Kidney (tissue), 11 donors: Measurements from ENCODE around the gene CFC1B. TPM values are rescaled to one million over a fixed set of nuclear protein-coding genes. Genes with fewer than 3 reads are reported as not detected.
"Not testable (repeated sequence)": the region's sequence is repeated elsewhere in the genome, so short reads cannot be mapped to it uniquely, and the experiment has no call there.

Source experiments
- DNase-seq, 5 donors: peaks; one replicate each; pipeline ENCODE4 v3.0.0-alpha.2; 2013 to 2020
- FAIRE-seq: peaks from 2 replicates; lab custom pipeline; 2012; peaks lifted over from hg19 to GRCh38; lab: Jason Lieb, UNC
- H3K27ac ChIP-seq, 2 donors: one replicate each; pipeline ENCODE4 v1.7.0; 2013; ENCODE audit warnings: low read depth in 2 of 2, low read length in 2 of 2, inconsistent platforms in 1 of 2
- H3K27me3 ChIP-seq: one replicate; pipeline ENCODE4 v1.7.1; 2013; ENCODE audit warnings: low read length, inconsistent platforms; ENCODE audit not compliant: control insufficient read depth, insufficient read depth
- H3K36me3 ChIP-seq, 3 donors: one replicate each; pipeline versions ENCODE4 v1.7.0 to v1.7.1; 2013; ENCODE audit warnings: low read length in 3 of 3, control low read depth in 1 of 3, inconsistent platforms in 1 of 3; ENCODE audit not compliant: insufficient read depth in 3 of 3, control insufficient read depth in 2 of 3
- H3K4me1 ChIP-seq, 3 donors: one replicate each; pipeline versions ENCODE4 v1.7.0 to v1.7.1; 2013; ENCODE audit warnings: low read length in 3 of 3, inconsistent platforms in 1 of 3, low read depth in 1 of 3; ENCODE audit not compliant: control insufficient read depth in 2 of 3, insufficient read depth in 2 of 3
- H3K4me3 ChIP-seq, 3 donors: one replicate each; pipeline versions ENCODE4 v1.7.0 to v1.8.1; 2013; ENCODE audit warnings: low read length in 3 of 3, control low read depth in 1 of 3, inconsistent platforms in 1 of 3
- H3K9ac ChIP-seq, 3 donors: one replicate each; pipeline versions ENCODE4 v1.7.0 to v1.7.1; 2013; ENCODE audit warnings: low read length in 3 of 3, control low read depth in 1 of 3, inconsistent platforms in 1 of 3
- H3K9me3 ChIP-seq, 3 donors: one replicate each; pipeline versions ENCODE4 v1.7.0 to v1.7.1; 2013; ENCODE audit warnings: low read length in 3 of 3, control low read depth in 1 of 3, inconsistent platforms in 1 of 3; ENCODE audit not compliant: control insufficient read depth in 2 of 3, insufficient read depth in 1 of 3
- intact Hi-C: fragments of 100-400 bp; cut with DNase I; formaldehyde crosslinking; loops from one replicate; pipeline ENCODE4 v1.11.1; 2022
- polyA plus RNA-seq: library from polyadenylated mRNA; stranded (reverse); fragments of 350-450 nt; fragmentation: Illumina TruSeq; extraction: RNeasy Lipid Tissue Mini Kit (QIAGEN cat#74804); gene quantifications from one replicate; pipeline ENCODE4 v1.2.3, GENCODE V29; 2014; ENCODE audit warnings: low read depth, low replicate concordance; ENCODE audit not compliant: insufficient read depth
- total RNA-seq: library from RNA; stranded (reverse); fragmentation: NEBNext Ultra II Directional; extraction: Animal tissue kit (Norgen Biotek cat#: 25700); gene quantifications from one replicate; pipeline ENCODE4 v1.2.1, GENCODE V29; 2021
- donor health status: control.
- donor health status: control.
- donor health status: DM: yes; HTN: yes; CAD: no.
- donor health status: Normal renal cell carcinoma (clear cell type).

Gene CFC1B
- total and polyA plus RNA-seq, 2 donors from 2014 or later, result not detected

DNA sequence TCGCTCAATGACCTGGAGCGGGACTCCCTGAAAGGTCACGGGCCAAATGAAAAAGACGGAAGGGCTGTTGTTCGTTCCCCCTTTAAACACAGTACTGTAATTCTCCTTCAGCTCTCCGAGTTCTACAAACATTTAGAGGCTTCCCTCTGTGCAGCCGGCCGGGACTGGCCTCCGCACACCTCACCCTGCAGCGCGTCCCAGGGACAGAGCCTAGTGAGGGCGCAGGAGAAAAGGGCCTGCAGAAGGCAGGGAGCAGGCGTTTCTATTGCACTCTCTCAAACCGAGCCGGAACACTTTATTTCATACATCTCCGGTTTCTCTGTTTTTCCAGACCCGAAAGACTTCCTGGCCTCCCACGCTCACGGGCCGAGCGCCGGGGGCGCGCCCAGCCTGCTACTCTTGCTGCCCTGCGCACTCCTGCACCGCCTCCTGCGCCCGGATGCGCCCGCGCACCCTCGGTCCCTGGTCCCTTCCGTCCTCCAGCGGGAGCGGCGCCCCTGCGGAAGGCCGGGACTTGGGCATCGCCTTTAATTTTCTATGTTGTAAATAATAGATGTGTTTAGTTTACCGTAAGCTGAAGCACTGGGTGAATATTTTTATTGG is 6.4 kb downstream of the CFC1B start:
- H3K4me1 ChIP-seq, intact Hi-C loops, H3K27me3 ChIP-seq, H3K27ac ChIP-seq, DNase-seq, H3K4me3 ChIP-seq, H3K9me3 ChIP-seq, FAIRE-seq, H3K36me3 ChIP-seq, H3K9ac ChIP-seq: not testable (repeated sequence)

DNA sequence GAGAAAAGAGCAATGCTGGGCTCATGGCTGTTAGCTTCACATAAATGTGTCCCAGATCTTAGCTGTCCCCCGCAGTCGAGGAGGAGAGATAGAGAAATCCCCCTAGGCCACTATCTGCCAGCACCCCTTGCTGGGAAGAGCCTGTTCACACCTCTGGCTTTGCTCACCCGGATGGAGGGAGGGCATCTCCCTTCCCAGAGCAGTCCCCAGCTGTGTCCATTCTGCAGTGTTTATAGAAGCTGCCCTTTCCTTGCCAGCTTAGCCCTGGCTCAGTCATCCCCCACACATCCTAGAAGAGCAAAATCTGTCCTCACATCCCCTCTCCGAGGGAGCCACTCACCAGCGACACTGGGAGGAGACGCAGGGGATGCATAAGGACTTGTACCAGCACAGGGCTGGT is 8.5 kb downstream of the CFC1B start:
- H3K27ac ChIP-seq, intact Hi-C loops, H3K27me3 ChIP-seq, H3K4me1 ChIP-seq, H3K9ac ChIP-seq, DNase-seq, H3K9me3 ChIP-seq, H3K36me3 ChIP-seq, FAIRE-seq, H3K4me3 ChIP-seq: not testable (repeated sequence)

DNA sequence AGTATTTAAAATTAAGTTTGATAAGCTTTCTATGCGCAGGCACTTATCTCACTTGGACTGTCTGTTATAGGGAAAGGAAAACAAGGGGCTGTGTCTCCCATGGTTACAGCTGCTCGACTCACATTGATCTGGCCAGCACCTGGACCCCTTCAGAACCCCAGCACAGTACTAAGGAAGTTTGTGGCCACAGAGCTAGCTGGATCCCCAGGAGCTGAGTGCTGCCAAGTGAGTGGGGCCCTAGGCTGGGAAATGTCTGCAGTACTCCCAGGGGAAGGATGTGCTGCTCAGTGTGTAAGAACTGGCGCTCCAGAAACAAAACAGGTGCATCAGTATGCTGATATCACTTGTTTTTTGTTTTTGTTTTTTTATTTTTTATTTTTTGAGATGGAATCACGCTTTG is 9.2 kb downstream of the CFC1B start:
- H3K9me3 ChIP-seq, H3K27me3 ChIP-seq, FAIRE-seq, DNase-seq, H3K9ac ChIP-seq, H3K36me3 ChIP-seq, intact Hi-C loops, H3K4me3 ChIP-seq, H3K27ac ChIP-seq, H3K4me1 ChIP-seq: not testable (repeated sequence)

DNA sequence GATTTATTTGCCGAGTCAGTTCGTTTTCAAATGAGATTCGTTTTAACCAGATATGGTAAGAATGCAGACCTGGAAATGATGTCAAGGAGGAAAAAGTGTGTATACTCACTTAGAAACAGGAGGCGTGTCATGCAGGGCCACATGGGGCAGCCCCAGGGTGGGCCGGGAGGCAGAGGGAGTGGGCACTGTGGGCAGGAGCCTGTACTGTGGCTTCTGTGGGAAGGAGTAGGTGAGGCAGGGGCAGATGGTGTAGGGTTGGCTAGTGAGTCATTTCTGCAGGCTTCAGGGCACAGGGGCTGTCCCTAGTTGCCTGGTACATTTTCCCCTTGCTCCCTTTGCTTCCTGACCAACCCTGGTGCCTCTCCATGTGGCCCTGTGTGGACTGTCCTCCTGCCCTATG is 10.2 kb downstream of the CFC1B start:
- FAIRE-seq, H3K27me3 ChIP-seq, H3K9ac ChIP-seq, H3K4me1 ChIP-seq, H3K27ac ChIP-seq, H3K4me3 ChIP-seq, DNase-seq, H3K9me3 ChIP-seq, H3K36me3 ChIP-seq, intact Hi-C loops: not testable (repeated sequence)

DNA sequence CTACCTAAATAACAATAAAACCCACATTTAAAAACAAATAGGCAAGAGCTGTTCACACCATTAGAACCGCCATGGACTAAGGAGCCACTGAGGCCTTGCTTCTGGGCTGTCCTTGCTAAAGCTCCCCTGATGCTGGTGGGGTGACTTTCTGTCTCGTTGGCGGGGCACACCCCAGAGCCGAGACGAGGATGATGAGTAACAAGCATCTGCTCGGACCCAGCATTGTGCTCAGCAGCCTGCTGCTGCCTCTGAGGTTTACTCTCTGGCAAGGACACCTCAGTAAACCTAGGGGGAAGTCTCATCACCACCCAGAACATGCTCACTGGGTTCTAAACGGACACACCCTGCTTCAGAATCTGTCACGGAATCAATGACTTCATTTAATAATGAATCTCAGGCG is 10.7 kb downstream of the CFC1B start:
- intact Hi-C loops, H3K9ac ChIP-seq, DNase-seq, H3K4me1 ChIP-seq, H3K4me3 ChIP-seq, H3K27me3 ChIP-seq, H3K9me3 ChIP-seq, H3K27ac ChIP-seq, H3K36me3 ChIP-seq, FAIRE-seq: not testable (repeated sequence)

DNA sequence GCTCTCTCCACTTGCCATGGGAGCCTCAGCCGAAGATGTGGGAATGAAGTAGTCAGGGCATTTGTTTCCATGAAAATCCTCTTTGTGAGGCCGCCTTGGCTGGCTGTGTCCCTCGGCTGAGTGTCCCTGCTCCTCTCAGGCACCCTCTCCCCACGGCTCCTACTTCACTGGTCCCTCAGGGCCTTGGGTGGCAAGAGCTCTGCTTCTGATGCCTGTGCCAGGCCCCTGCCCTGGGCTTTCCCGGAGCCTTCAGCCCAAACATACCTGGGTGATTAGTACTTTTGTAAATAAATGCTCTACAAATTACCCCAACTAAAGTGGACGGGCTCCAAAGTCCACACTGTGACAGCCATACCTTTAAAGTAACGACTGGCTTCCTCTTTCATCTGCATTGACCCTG is 15.6 kb downstream of the CFC1B start:
- DNase-seq, FAIRE-seq: not testable (repeated sequence)

DNA sequence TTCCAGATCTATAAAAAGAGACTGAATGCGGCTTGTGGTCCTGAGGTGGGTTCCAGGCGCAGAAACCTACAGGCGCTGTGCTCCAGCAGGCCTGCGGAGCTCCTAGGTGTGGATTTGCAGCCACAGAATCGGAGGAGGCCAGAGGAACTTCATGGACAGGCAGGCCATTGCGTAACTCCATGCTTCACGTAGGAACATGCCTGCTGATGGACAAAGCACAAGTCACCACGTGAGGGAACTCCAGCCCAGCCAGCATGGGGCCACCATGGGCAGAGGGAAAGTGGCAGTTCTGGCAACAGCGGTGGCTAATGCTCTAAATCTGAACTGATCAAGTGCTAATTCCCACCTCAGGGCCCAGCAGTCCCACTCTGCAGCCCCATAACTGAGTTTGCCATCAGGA is 17.2 kb downstream of the CFC1B start:
- H3K27ac ChIP-seq, DNase-seq, FAIRE-seq, H3K9ac ChIP-seq, H3K4me3 ChIP-seq, intact Hi-C loops, H3K9me3 ChIP-seq, H3K27me3 ChIP-seq, H3K4me1 ChIP-seq, H3K36me3 ChIP-seq: not testable (repeated sequence)

More for the DNA sequence above, 15.6 kb downstream of the CFC1B start:
- H3K9ac ChIP-seq, H3K36me3 ChIP-seq, H3K4me3 ChIP-seq, H3K27ac ChIP-seq, H3K9me3 ChIP-seq, H3K4me1 ChIP-seq, H3K27me3 ChIP-seq, intact Hi-C loops: not testable (repeated sequence)

DNA sequence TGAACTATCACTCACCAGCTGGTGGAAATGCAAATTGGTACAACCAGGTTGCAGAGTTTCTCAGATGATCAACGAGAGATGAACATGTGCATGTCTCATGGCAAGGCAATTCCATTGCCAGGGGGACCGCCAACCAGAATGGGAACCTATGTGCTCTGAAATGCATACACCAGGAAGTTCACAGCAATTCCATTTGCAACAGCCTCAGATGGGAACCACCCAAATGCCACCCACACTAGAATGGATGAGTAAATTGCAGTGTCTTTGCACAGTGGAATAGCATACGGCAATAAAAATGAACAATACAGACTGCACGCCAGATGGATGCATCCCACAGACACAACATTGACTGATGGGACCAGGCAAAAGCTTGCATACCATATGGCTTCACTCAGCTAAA is 21.8 kb downstream of the CFC1B start:
- H3K9me3 ChIP-seq, intact Hi-C loops, FAIRE-seq, H3K27me3 ChIP-seq, H3K9ac ChIP-seq, H3K4me1 ChIP-seq, H3K36me3 ChIP-seq, DNase-seq, H3K27ac ChIP-seq, H3K4me3 ChIP-seq: not testable (repeated sequence)
